Glomerular visceral epithelial cell (primary cell): ENCODE data around the gene ITSN2.

Source experiments
- DNase-seq: peaks from one replicate; pipeline ENCODE4 v3.0.0-alpha.2; 2016; ENCODE audit errors: extremely low spot score

ITSN2 gene

DNA sequence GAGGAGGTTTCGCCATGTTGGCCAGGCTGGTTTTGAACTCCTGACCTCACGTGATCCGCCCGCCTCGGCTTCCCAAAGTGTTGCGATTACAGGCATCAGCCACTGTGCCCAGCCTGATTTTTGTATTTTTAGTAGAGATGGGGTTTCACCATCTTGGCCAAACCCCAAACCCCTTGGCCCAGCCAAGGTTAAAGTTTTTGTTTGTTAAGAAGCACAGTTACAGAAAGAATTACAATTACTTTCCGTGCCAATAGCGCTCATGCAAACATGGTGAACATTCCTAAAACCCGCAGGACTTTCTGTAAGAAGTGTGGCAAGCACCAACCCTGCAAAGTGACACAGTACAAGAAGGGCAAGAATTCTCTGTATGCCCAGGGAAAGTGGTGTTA is 26.1 kb downstream of the ITSN2 start:
- peak; percentile 12 for DNase-seq

GRCh38 chr2:24332791-24333540 is 27.4 kb downstream of the ITSN2 start:
- no peak for DNase-seq

- no peak for DNase-seq
These were observed 30.2 kb downstream of the ITSN2 start for GRCh38 chr2:24330161-24330560.

- DNase-seq, result no peak
These were observed 30.6 kb downstream of the ITSN2 start for GRCh38 chr2:24329700-24330099.

DNA sequence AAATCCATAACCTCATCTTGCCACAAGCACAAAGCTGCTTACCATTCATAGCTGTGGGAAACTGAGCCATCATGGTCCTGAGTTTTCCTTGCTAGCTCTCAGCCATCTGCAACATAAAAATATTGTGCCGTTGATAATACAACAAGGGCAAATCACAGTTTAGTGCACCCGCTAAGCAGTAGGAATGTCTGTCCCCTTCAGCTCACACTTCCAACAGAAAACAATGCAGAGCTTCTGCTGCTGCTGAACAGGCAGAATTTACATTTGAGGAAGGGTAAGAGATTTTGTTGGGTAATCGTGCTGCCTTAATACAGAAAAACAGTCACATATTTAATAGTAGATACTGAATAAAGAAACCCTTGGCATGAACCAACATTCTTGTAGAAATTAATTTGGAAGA is 32.3 kb downstream of the ITSN2 start:
- no peak for DNase-seq

- peak; percentile 40 for DNase-seq
These were observed 42.8 kb downstream of the ITSN2 start for GRCh38 chr2:24317491-24317920.

DNA sequence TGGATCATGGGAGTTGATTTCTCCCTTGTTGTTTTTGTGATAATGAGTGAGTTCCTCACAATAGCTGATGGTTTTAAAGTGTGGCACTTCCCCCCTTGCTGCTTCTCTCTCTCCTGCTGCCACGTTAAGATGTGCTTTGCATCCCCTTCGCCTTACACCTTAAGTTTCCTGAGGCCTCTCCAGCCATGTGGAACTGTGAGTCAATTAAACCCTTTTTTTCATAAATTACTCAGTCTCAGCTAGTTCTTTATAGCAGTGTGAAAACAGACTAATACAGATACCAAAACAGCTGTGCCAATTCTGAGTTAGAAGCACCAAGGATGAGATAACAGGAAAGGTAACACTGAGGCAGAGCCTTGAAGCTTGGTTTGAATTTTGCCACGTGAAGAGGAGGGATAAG is 44.7 kb downstream of the ITSN2 start:
- peak; percentile 18 for DNase-seq

GRCh38 chr2:24313744-24314632 is 46.3 kb downstream of the ITSN2 start:
- DNase-seq, result peak; percentile 7

DNA sequence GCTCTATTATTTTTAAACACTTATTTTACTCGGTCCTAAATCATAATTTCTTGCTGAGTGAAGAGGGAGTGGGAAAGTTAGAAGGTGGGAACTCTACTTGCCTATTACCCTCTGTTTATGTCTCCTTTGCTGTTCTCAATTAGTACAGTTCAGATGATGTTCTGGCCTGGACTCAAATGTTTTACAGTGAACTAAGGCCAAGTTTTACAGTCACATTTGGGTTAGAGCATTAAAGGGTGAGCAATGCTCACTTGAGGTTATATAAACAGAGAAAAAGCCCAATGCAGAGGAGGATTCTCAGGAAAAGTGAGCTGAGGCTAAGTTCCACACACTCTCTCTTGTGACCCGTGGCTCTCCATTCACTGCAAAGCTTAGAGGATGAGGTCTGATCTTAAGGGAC is 52.4 kb downstream of the ITSN2 start:
- no peak for DNase-seq

GRCh38 chr2:24304631-24305030 is 55.7 kb downstream of the ITSN2 start:
- DNase-seq, result no peak

DNA sequence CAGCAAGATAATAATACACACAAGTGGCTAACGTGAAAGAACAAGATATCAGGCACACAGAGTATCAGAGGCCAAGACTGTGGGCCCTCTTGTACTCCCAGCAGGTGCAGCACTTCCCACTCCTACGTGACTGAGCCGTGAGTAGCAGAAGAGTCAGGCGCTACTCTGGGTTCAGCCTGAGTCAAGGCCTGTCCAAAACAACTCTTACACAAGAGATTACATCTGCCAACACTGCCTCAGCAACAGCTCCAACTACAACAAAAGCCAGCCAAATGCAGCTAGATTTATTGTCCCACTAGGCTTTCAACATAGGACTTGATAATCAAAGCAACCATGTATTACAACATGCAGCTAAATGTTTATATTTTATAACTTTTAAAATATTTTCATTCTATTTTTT is 56.2 kb downstream of the ITSN2 start:
- no peak for DNase-seq

GRCh38 chr2:24301599-24301998 is 58.7 kb downstream of the ITSN2 start:
- DNase-seq, result no peak

- DNase-seq, result no peak
These were observed 62.7 kb downstream of the ITSN2 start for GRCh38 chr2:24297663-24298062.

DNA sequence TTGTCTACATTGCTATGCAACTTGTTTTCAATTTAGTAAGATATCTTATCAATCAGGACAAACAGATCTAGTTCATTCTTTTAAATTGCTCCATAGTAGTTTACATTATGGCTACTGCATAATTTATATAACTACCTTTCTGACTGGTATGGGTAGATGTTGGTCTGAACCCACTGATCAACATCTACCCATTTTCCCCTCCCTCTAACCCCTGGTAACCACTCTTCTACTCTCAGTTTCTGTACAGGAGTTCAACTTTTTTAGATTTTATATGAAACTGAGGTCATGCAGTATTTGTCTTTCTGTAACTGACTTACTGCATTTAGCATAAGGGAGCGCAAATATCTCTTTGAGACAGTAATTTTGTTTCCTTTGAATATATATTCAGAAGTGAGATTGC is 73.2 kb downstream of the ITSN2 start:
- no peak for DNase-seq

- no peak for DNase-seq
These were observed 74.7 kb downstream of the ITSN2 start for GRCh38 chr2:24285484-24286152.

GRCh38 chr2:24280645-24281044 is 79.7 kb downstream of the ITSN2 start:
- DNase-seq, result no peak

DNA sequence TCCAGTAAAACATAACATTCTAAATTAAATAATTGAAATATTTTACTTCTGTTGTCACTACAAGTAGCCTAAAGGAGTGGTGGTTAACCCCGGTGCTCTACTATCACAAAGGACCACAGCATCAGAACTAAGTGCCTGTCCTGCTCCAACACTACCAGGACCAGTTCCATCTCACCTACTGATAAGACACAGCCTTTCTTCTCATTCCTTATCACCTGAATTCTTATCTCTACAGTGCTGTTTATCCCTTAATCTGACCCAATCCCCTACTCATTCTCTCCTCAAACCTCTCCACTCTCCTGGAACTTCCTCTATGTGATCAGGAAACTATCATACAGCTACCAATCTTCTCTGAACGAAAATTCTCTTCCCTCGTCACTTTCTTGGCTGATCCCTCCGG is 80.2 kb downstream of the ITSN2 start:
- no peak for DNase-seq

- no peak for DNase-seq
These were observed 83.9 kb downstream of the ITSN2 start for GRCh38 chr2:24276349-24276899.

DNA sequence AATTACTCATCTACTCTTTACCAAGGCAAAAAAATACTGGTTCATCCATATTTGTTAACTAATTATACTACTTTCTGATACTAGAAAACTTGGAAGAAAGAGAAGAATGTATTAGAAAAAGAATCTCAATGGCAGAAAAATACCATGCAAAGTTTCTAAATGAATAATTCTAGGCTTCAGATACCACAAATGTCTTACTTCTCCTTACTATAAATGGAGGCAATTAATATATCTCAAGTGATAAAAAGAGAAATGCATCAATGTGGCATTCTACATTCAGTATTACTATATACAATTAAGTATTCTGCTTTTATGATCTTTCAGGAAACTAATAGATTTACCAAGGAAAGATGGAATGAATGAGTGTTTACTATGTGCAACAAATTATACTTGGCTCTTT is 85.5 kb downstream of the ITSN2 start:
- DNase-seq, result no peak

- DNase-seq, result no peak
These were observed 86.7 kb downstream of the ITSN2 start for GRCh38 chr2:24273598-24273997.

DNA sequence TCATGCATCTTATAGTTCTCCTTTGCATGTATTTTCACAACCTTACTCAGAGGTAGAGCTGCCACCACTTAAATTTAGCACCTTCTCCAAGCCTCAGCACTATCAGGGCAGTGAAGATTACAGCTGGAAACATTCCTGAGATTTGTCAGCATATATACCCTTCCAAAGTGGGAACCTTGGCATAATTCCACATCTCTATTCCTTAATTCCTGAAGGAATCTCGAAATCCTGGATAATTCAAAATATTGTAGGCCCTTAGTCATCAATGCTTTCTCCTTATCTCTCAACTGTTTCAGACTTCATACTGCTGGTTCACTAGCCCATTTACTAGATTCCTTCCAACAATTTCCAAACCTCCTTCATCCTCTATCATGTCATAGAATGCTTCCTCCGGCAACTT is 87.4 kb downstream of the ITSN2 start:
- no peak for DNase-seq

DNA sequence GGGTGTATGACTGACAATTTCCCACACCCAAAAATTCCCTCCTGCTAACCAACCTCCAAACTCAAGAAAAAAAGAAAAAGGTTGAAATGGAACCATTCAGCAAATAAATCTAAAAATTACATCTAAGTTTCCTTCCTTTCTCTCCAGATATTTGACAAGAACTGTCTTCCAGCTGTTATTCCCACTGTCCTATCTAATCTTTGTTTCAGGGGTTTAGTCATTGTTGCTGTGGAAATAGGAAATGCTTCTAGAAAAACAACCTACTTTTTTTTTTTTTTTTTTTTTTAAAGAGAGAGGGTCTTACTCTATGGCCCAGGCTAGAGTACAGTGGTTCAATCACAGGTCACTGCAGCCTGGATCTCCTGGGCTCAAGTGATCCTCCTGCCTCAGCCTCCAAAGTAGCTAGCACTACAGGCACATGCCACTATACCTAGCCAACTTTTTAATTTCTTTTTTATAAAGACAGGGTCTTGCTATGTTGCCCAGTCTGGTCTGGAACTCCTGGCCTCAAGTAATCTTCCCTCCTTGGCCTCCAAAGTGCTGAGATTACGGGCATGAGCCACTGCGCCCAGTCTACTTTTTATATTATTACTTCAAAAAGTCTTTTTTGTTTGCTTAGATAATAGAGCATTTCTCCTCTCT is 88.1 kb downstream of the ITSN2 start:
- DNase-seq, result no peak
